ENCODE data around the gene SGSM2.

The SGSM2 gene

GRCh38 chr17:2387086-2388019 is 50.1 kb downstream of the SGSM2 start:
- no peak for FAIRE-seq

GRCh38 chr17:2388020-2388682 is 50.9 kb downstream of the SGSM2 start:
- no peak for FAIRE-seq

- FAIRE-seq: no peak
These were observed 51.4 kb downstream of the SGSM2 start for GRCh38 chr17:2388683-2389055.

GRCh38 chr17:2390199-2390836 is 53.0 kb downstream of the SGSM2 start:
- no peak for FAIRE-seq

- FAIRE-seq: no peak
These were observed 54.4 kb downstream of the SGSM2 start for GRCh38 chr17:2391597-2392251.

- no peak for FAIRE-seq
These were observed 55.2 kb downstream of the SGSM2 start for GRCh38 chr17:2392252-2393173.

GRCh38 chr17:2393174-2393953 is 56.1 kb downstream of the SGSM2 start:
- no peak for FAIRE-seq

GRCh38 chr17:2393954-2394749 is 56.9 kb downstream of the SGSM2 start:
- FAIRE-seq: no peak

- no peak for FAIRE-seq
These were observed 57.5 kb downstream of the SGSM2 start for GRCh38 chr17:2394775-2395201.

- FAIRE-seq: no peak
These were observed 58.2 kb downstream of the SGSM2 start for GRCh38 chr17:2395258-2396181.

- no peak for FAIRE-seq
These were observed 58.9 kb downstream of the SGSM2 start for GRCh38 chr17:2396192-2396567.

- FAIRE-seq: peak; percentile 99
These were observed 59.4 kb downstream of the SGSM2 start for GRCh38 chr17:2396568-2397246.

- no peak for FAIRE-seq
These were observed 60.2 kb downstream of the SGSM2 start for GRCh38 chr17:2397247-2398171.

- FAIRE-seq: no peak
These were observed 60.9 kb downstream of the SGSM2 start for GRCh38 chr17:2398182-2398581.

GRCh38 chr17:2398655-2399571 is 61.6 kb downstream of the SGSM2 start:
- no peak for FAIRE-seq

All from G401.6 (cell line).